H7 (cell line): Measurements from ENCODE around the gene ZNF2. TPM values are rescaled to one million over a fixed set of nuclear protein-coding genes. Genes with fewer than 3 reads are reported as not detected.

Experiments used
- DNase-seq: peaks from one replicate; pipeline ENCODE4 v3.0.0; 2012
- H3K27me3 ChIP-seq: 2 replicates; pipeline ENCODE4 v1.6.0; 2011; ENCODE audit warnings: mild to moderate bottlenecking, low read length; ENCODE audit not compliant: control insufficient read depth, insufficient read depth
- H3K36me3 ChIP-seq: replicated peaks from 2 replicates; pipeline ENCODE4 v1.5.1; 2011; ENCODE audit warnings: low read length; ENCODE audit not compliant: control insufficient read depth, insufficient read depth
- H3K4me3 ChIP-seq: 2 replicates; pipeline ENCODE4 v1.5.1; 2011; ENCODE audit warnings: low read depth, mild to moderate bottlenecking, control low read depth, low read length, moderate library complexity; ENCODE audit not compliant: insufficient read depth
- total RNA-seq: library from RNA; depleted of rRNA; stranded (reverse); fragments of >200 nt; shearing (Covaris generic); gene quantifications from 2 replicates; pipeline ENCODE4 v1.2.3, GENCODE V29; 2014; rRNA removed

Gene ZNF2
- total RNA-seq, 1 experiment from 2014 or later, result 4.9 TPM

GRCh38 chr2:95232232-95232631, 66.6 kb downstream of the ZNF2 start:
- no peak for DNase-seq
- no peak overlapping the region for H3K4me3 ChIP-seq
- H3K36me3 ChIP-seq, result no peaks in the 10 kb centered on the region
- H3K27me3 ChIP-seq, result no peaks in the 10 kb centered on the region

Other genes with a start within 250 kb of the ZNF2 start
- gene MAL, start 140.1 kb upstream of the ZNF2 start, total RNA-seq, result 0.80 TPM in 1 of 2 replicates, not detected in the other
- gene MRPS5, start 44.0 kb upstream of the ZNF2 start, total RNA-seq, result 71.7 and 104 TPM in 2 replicates
- gene ZNF514, start 6.0 kb upstream of the ZNF2 start, total RNA-seq, result 5.2 and 11.4 TPM in 2 replicates
- 4.6 and 4.7 TPM in 2 replicates for gene ZNF892, start 41.7 kb downstream of the ZNF2 start, total RNA-seq
- gene PROM2, start 108.6 kb downstream of the ZNF2 start, total RNA-seq, result 1.1 and 1.8 TPM in 2 replicates
- 0.48 and 3.2 TPM in 2 replicates for gene KCNIP3, start 131.5 kb downstream of the ZNF2 start, total RNA-seq
- 37.1 and 49.3 TPM in 2 replicates for gene FAHD2A, start 236.9 kb downstream of the ZNF2 start, total RNA-seq